ENCODE measurements around the gene ADM2.

DNA sequence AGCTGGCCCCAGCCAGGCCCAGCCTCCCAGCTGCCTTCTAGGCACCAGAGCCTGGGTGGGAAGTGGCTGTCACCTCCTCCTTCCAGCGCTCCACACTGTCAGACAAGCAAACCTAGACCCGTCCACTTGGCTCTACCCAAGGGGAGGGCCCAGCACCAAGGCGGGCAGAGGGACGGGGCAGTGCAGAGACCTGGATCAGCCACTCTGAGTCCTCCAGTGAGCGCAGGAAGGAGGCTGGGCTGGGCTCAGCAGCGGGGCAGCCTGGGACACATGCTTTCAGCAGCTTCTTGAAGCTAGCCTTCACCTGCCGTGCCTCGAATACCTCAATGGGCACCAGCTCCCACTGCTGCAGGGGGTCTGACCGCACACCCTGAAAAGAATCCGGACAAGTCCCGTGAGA, 25.3 kb upstream of the ADM2 start:
- TF ChIP-seq CTCF (IDR thresholded peaks at IDR 0.05; ENCODE audit: low read depth, low read length) (no peak), EZH2phosphoT487 (IDR thresholded peaks at IDR 0.05; ENCODE audit: low read depth) (no peak)

Data from OCI-LY3 (cell line).